SK-N-SH treated with all-trans-retinoic acid at 6 μM for 48 hours (cell line): ENCODE results near the gene MYRF.

Source experiments
- ATAC-seq: fragments of 200-7000 bp; cut with Tn5 transposase; 3 replicates; pipeline ENCODE4 v1.9.1; 2020; ENCODE audit warnings: mild to moderate bottlenecking, moderate library complexity
- ARNTL ChIP-seq: fragments of 450-650 bp; formaldehyde crosslinking; IDR thresholded peaks from 2 replicates; pipeline ENCODE4 v1.5.0; 2020; ENCODE audit warnings: low read depth, mild to moderate bottlenecking, moderate library complexity, borderline replicate concordance
- BACH2 ChIP-seq: fragments of 250-450 bp; sonication (Bioruptor Pico); IDR thresholded peaks from 2 replicates; pipeline ENCODE4 v1.9.0; 2021; ENCODE audit warnings: mild to moderate bottlenecking, borderline replicate concordance
- CREB5 ChIP-seq: fragments of 250-450 bp; sonication (Bioruptor Pico); IDR thresholded peaks from 2 replicates; pipeline ENCODE4 v1.5.1; 2020; ENCODE audit warnings: low read depth, mild to moderate bottlenecking, moderate library complexity
- CSRNP3 ChIP-seq: fragments of 250-450 bp; sonication (Bioruptor Pico); IDR thresholded peaks from 2 replicates; pipeline ENCODE4 v1.5.1; 2021; ENCODE audit warnings: mild to moderate bottlenecking, moderate library complexity
- ESRRG ChIP-seq: fragments of 250-450 bp; sonication (Bioruptor Pico); IDR thresholded peaks from 2 replicates; pipeline ENCODE4 v1.6.1; 2021; ENCODE audit warnings: mild to moderate bottlenecking
- ISL1 ChIP-seq: fragments of 250-450 bp; sonication (Bioruptor Pico); IDR thresholded peaks from 2 replicates; pipeline ENCODE4 v2.1.2; 2022; ENCODE audit warnings: mild to moderate bottlenecking, moderate library complexity
- OSR1 ChIP-seq: fragments of 250-450 bp; sonication (Bioruptor Pico); IDR thresholded peaks from 2 replicates; pipeline ENCODE4 v1.8.0; 2022; ENCODE audit warnings: moderate library complexity, mild to moderate bottlenecking, inconsistent platforms
- PATZ1 ChIP-seq: fragments of 250-450 bp; sonication (Bioruptor Pico); IDR thresholded peaks from 2 replicates; pipeline ENCODE4 v1.8.0; 2020; ENCODE audit warnings: mild to moderate bottlenecking, moderate library complexity, borderline replicate concordance
- POU6F1 ChIP-seq: fragments of 250-450 bp; sonication (Bioruptor Pico); IDR thresholded peaks from 2 replicates; pipeline ENCODE4 v1.8.0; 2021; ENCODE audit warnings: low read depth, mild to moderate bottlenecking, moderate library complexity, borderline replicate concordance
- PPARA ChIP-seq: fragments of 250-450 bp; sonication (Bioruptor Pico); IDR thresholded peaks from 2 replicates; pipeline ENCODE4 v1.5.0; 2020; ENCODE audit warnings: mild to moderate bottlenecking, borderline replicate concordance
- RARB ChIP-seq: fragments of 250-450 bp; sonication (Bioruptor Pico); IDR thresholded peaks from 2 replicates; pipeline ENCODE4 v1.8.0; 2021; ENCODE audit warnings: mild to moderate bottlenecking, moderate library complexity
- SNAI2 ChIP-seq: fragments of 250-450 bp; sonication (Bioruptor Pico); IDR thresholded peaks from 2 replicates; pipeline ENCODE4 v1.5.0; 2020; ENCODE audit warnings: mild to moderate bottlenecking, moderate library complexity
- TCF4 ChIP-seq: fragments of 250-450 bp; sonication (Bioruptor Pico); IDR thresholded peaks from 2 replicates; pipeline ENCODE4 v1.8.0; 2021; ENCODE audit warnings: mild to moderate bottlenecking, moderate library complexity, borderline replicate concordance
- TOX ChIP-seq: fragments of 250-450 bp; sonication (Bioruptor Pico); IDR thresholded peaks from 2 replicates; pipeline ENCODE4 v1.8.0; 2021; ENCODE audit warnings: mild to moderate bottlenecking, moderate library complexity, borderline replicate concordance
- TSHZ2 ChIP-seq: fragments of 250-450 bp; sonication (Bioruptor Pico); IDR thresholded peaks from 2 replicates; pipeline ENCODE4 v1.5.0; 2020; ENCODE audit warnings: mild to moderate bottlenecking, moderate library complexity
- ZC3H10 ChIP-seq: fragments of 250-450 bp; sonication (Bioruptor Pico); IDR thresholded peaks from 2 replicates; pipeline ENCODE4 v1.5.1; 2021; ENCODE audit warnings: mild to moderate bottlenecking, moderate library complexity
- ZFP3 ChIP-seq: fragments of 250-450 bp; sonication (Bioruptor Pico); IDR thresholded peaks from 2 replicates; pipeline ENCODE4 v1.5.0; 2020; ENCODE audit warnings: mild to moderate bottlenecking, moderate library complexity
- ZFP30 ChIP-seq: fragments of 450-650 bp; formaldehyde crosslinking; IDR thresholded peaks from 2 replicates; pipeline ENCODE4 v1.5.0; 2022; ENCODE audit warnings: mild to moderate bottlenecking, moderate library complexity
- ZNF565 ChIP-seq: fragments of 450-650 bp; formaldehyde crosslinking; conservative IDR thresholded peaks from 2 replicates; pipeline ENCODE4 v1.5.0; 2020; ENCODE audit warnings: low read depth, mild to moderate bottlenecking, moderate library complexity
- ZNF70 ChIP-seq: fragments of 450-650 bp; formaldehyde crosslinking; IDR thresholded peaks from 2 replicates; pipeline ENCODE4 v1.5.0; 2020; ENCODE audit warnings: mild to moderate bottlenecking, moderate library complexity
- ZNF8 ChIP-seq: fragments of 450-650 bp; formaldehyde crosslinking; IDR thresholded peaks from 2 replicates; pipeline ENCODE4 v1.5.0; 2020; ENCODE audit warnings: mild to moderate bottlenecking, moderate library complexity

The MYRF gene

GRCh38 chr11:61761440-61762222 is 9.2 kb downstream of the MYRF start:
- TF ChIP-seq POU6F1 (no peak), TCF4 (CRISPR knock-in tag) (no peak), ZC3H10 (no peak), CSRNP3 (no peak), CREB5 (CRISPR knock-in tag) (no peak), TSHZ2 (CRISPR knock-in tag) (no peak), ZFP30 (no peak), RARB (CRISPR knock-in tag) (no peak), ARNTL (CRISPR knock-in tag) (no peak), SNAI2 (CRISPR knock-in tag) (no peak), PPARA (CRISPR knock-in tag) (no peak), PATZ1 (CRISPR knock-in tag) (no peak), BACH2 (CRISPR knock-in tag) (no peak), TOX (no peak), ISL1 (no peak), ZNF70 (CRISPR knock-in tag) (no peak), OSR1 (CRISPR knock-in tag) (no peak), ESRRG (CRISPR knock-in tag) (no peak), ZFP3 (CRISPR knock-in tag) (no peak)
- no peak for ATAC-seq

- ATAC-seq, result no peak
- TF ChIP-seq CREB5 (CRISPR knock-in tag) (no peak), BACH2 (CRISPR knock-in tag) (no peak), ESRRG (CRISPR knock-in tag) (no peak), ZC3H10 (no peak), ZFP30 (no peak), POU6F1 (no peak), TSHZ2 (CRISPR knock-in tag) (no peak), TCF4 (CRISPR knock-in tag) (no peak), ARNTL (CRISPR knock-in tag) (no peak), ZNF70 (CRISPR knock-in tag) (no peak), ZNF8 (CRISPR knock-in tag) (no peak), RARB (CRISPR knock-in tag) (no peak), ZNF565 (CRISPR knock-in tag) (no peak), OSR1 (CRISPR knock-in tag) (no peak), SNAI2 (CRISPR knock-in tag) (no peak), PPARA (CRISPR knock-in tag) (no peak)
Measured at GRCh38 chr11:61762223-61762615, 9.8 kb downstream of the MYRF start.
